Peyer's patch (tissue), 4 donors: ENCODE results near the gene CYP4F3.

Source experiments
- POLR2A ChIP-seq, 2 donors: fragments of 450-650 bp; IDR thresholded peaks; one replicate each; pipeline ENCODE4 v1.5.1; 2017; ENCODE audit warnings: antibody characterized with exemption in 2 of 2, mild to moderate bottlenecking in 2 of 2, moderate library complexity in 2 of 2
- TF ChIP-seq, protein P1 (sequence below), 6 experiments: fragments of 450-650 bp in 4 of 6; fragments of 200-600 bp in 2 of 6; sonication (generic) in 1 of 6; IDR thresholded peaks; one replicate each; pipeline ENCODE4 v1.5.1; 2017 to 2019; ENCODE audit warnings: antibody characterized with exemption in 6 of 6, mild to moderate bottlenecking in 3 of 6, moderate library complexity in 1 of 6

DNA sequence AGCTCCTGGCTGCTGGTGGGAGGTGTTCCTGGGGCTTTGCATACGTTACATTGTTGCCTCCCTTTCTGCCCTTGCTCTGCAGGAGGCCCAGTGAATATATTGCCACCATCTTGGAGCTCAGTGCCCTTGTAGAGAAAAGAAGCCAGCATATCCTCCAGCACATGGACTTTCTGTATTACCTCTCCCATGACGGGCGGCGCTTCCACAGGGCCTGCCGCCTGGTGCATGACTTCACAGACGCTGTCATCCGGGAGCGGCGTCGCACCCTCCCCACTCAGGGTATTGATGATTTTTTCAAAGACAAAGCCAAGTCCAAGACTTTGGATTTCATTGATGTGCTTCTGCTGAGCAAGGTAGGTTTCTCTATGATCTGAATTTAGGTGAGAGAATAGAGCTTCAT lies 42.7 kb downstream of the CYP4F3 start:
- TF ChIP-seq, protein P1, sequence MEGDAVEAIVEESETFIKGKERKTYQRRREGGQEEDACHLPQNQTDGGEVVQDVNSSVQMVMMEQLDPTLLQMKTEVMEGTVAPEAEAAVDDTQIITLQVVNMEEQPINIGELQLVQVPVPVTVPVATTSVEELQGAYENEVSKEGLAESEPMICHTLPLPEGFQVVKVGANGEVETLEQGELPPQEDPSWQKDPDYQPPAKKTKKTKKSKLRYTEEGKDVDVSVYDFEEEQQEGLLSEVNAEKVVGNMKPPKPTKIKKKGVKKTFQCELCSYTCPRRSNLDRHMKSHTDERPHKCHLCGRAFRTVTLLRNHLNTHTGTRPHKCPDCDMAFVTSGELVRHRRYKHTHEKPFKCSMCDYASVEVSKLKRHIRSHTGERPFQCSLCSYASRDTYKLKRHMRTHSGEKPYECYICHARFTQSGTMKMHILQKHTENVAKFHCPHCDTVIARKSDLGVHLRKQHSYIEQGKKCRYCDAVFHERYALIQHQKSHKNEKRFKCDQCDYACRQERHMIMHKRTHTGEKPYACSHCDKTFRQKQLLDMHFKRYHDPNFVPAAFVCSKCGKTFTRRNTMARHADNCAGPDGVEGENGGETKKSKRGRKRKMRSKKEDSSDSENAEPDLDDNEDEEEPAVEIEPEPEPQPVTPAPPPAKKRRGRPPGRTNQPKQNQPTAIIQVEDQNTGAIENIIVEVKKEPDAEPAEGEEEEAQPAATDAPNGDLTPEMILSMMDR (IDR thresholded peaks at IDR 0.05), result no peak
- TF ChIP-seq POLR2A (IDR thresholded peaks at IDR 0.05), result no peak
